DOHH2 (cell line): ENCODE data around the gene TLCD5.

Experiments used
- H3F3A ChIP-seq: fragments of 200-600 bp; sonication (generic), shearing (Covaris generic); 2 replicates; pipeline ENCODE4 v1.6.0; 2016; ENCODE audit warnings: antibody characterized with exemption, mild to moderate bottlenecking; ENCODE audit not compliant: control insufficient read depth, insufficient read depth
- H3K27ac ChIP-seq: fragments of 200-600 bp; sonication (generic); 2 replicates; pipeline ENCODE4 v1.5.1; 2014; ENCODE audit warnings: low read depth, mild to moderate bottlenecking, low read length, moderate library complexity
- H3K27me3 ChIP-seq: fragments of 200-600 bp; sonication (generic); 2 replicates; pipeline ENCODE4 v1.6.1; 2014; ENCODE audit warnings: mild to moderate bottlenecking, low read length, mixed read lengths; ENCODE audit not compliant: control insufficient read depth
- H3K36me3 ChIP-seq: fragments of 200-600 bp; sonication (generic); 2 replicates; pipeline ENCODE4 v1.6.1; 2014; ENCODE audit warnings: mild to moderate bottlenecking, low read length, moderate library complexity, mixed read lengths; ENCODE audit not compliant: control insufficient read depth
- H3K4me1 ChIP-seq: fragments of 200-600 bp; sonication (generic); 2 replicates; pipeline ENCODE4 v1.6.1; 2014; ENCODE audit warnings: mild to moderate bottlenecking, low read length, mixed read lengths; ENCODE audit not compliant: control insufficient read depth
- H3K4me2 ChIP-seq: fragments of 200-600 bp; sonication (generic); 2 replicates; pipeline ENCODE4 v1.6.0; 2014; ENCODE audit warnings: mild to moderate bottlenecking, low read length, moderate library complexity
- H3K4me3 ChIP-seq: fragments of 200-600 bp; sonication (generic); 2 replicates; pipeline ENCODE4 v1.5.1; 2014; ENCODE audit warnings: mild to moderate bottlenecking, low read length, mixed read lengths
- H3K79me2 ChIP-seq: fragments of 200-600 bp; sonication (generic); 2 replicates; pipeline ENCODE4 v1.6.1; 2014; ENCODE audit warnings: mild to moderate bottlenecking, low read length, mixed read lengths; ENCODE audit not compliant: control insufficient read depth
- H3K9me2 ChIP-seq: fragments of 200-600 bp; sonication (generic); replicated peaks from 2 replicates; pipeline ENCODE4 v1.6.1; 2014; ENCODE audit warnings: mild to moderate bottlenecking, low read length, mixed read lengths; ENCODE audit not compliant: control insufficient read depth
- H3K9me3 ChIP-seq: fragments of 200-600 bp; sonication (generic); 2 replicates; pipeline ENCODE4 v1.6.1; 2014; ENCODE audit warnings: antibody characterized with exemption, low read length, mixed read lengths; ENCODE audit not compliant: control insufficient read depth, insufficient read depth
- H4K20me1 ChIP-seq: fragments of 200-600 bp; sonication (generic); 2 replicates; pipeline ENCODE4 v1.6.0; 2014; ENCODE audit warnings: low read depth, mild to moderate bottlenecking, antibody characterized with exemption, low read length, moderate library complexity; ENCODE audit not compliant: control insufficient read depth, insufficient read depth
- EZH2phosphoT487 ChIP-seq: fragments of 200-600 bp; sonication (generic); IDR thresholded peaks from 2 replicates; pipeline ENCODE4 v1.6.1; 2017; ENCODE audit warnings: borderline replicate concordance, mild to moderate bottlenecking, antibody characterized with exemption, low read length, moderate library complexity, mixed read lengths
- TF ChIP-seq, protein P1 (sequence below): fragments of 200-600 bp; sonication (generic); IDR thresholded peaks from one replicate; pipeline ENCODE4 v1.5.1; 2014; ENCODE audit warnings: antibody characterized with exemption, mild to moderate bottlenecking, low read depth, low read length; ENCODE audit not compliant: poor library complexity, severe bottlenecking

TLCD5 gene

DNA sequence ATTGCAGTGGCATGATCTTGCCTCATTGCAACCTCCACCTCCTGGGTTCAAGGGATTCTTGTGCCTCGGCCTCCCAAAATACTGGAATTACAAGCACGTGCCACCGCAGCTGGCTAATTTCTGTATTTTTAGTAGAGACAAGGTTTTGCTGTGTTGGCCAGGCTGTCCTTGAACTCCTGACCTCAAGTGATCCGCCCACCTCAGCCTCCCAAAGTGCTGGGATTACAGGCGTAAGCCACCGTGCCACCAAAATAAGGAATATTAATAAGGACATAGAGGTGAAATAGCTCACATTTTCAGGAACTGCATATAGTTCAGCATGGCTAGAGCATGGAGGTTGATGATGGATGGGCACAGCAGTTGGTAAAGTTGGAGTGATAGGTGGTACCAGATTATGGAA is 32.5 kb downstream of the TLCD5 start:
- no peak overlapping the region for H3K4me3 ChIP-seq
- H3K4me2 ChIP-seq = no peak overlapping the region
- no peaks in the 10 kb centered on the region for H3K9me2 ChIP-seq
- H3F3A ChIP-seq = no peaks in the 10 kb centered on the region
- H3K27me3 ChIP-seq = no peaks in the 10 kb centered on the region
- no peaks in the 10 kb centered on the region for H3K36me3 ChIP-seq
- H3K27ac ChIP-seq = no peak overlapping the region
- H3K79me2 ChIP-seq = peaks cover 25% of the 10 kb centered on the region
- TF ChIP-seq, protein P1, sequence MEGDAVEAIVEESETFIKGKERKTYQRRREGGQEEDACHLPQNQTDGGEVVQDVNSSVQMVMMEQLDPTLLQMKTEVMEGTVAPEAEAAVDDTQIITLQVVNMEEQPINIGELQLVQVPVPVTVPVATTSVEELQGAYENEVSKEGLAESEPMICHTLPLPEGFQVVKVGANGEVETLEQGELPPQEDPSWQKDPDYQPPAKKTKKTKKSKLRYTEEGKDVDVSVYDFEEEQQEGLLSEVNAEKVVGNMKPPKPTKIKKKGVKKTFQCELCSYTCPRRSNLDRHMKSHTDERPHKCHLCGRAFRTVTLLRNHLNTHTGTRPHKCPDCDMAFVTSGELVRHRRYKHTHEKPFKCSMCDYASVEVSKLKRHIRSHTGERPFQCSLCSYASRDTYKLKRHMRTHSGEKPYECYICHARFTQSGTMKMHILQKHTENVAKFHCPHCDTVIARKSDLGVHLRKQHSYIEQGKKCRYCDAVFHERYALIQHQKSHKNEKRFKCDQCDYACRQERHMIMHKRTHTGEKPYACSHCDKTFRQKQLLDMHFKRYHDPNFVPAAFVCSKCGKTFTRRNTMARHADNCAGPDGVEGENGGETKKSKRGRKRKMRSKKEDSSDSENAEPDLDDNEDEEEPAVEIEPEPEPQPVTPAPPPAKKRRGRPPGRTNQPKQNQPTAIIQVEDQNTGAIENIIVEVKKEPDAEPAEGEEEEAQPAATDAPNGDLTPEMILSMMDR = no peak
- no peak for TF ChIP-seq EZH2phosphoT487
- peaks cover 13% of the 10 kb centered on the region for H4K20me1 ChIP-seq
- no peaks in the 10 kb centered on the region for H3K4me1 ChIP-seq
- no peaks in the 10 kb centered on the region for H3K9me3 ChIP-seq

DNA sequence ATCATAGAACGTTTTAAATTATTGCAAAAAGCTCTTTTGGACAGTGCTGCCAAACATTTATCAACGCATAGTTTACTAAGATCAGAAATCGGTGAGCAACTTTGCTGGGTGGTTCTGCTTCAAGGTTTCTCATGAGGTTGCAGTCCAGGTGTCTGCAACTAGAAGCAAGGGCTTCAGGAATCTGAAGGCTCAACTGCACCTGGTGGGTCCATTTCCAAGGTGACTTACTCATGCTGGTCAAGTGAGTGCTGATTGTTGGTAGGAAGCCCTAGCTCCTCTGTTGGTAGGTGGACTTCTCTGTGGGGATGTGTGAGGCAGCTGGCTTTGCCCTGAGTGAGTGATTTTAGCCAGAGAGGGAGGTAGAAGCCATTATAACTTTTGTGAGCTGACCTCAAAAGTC is 33.6 kb downstream of the TLCD5 start:
- Histone ChIP-seq H3K4me3 (no peak overlapping the region), H3K79me2 (peaks cover 15% of the 10 kb centered on the region; the same call in 1 of the 2 replicates), H3K4me2 (no peak overlapping the region), H3K27me3 (no peaks in the 10 kb centered on the region), H3K9me3 (no peaks in the 10 kb centered on the region), H3F3A (no peaks in the 10 kb centered on the region), H4K20me1 (peaks cover 8% of the 10 kb centered on the region), H3K9me2 (no peaks in the 10 kb centered on the region), H3K4me1 (no peaks in the 10 kb centered on the region), H3K27ac (no peak overlapping the region), H3K36me3 (no peaks in the 10 kb centered on the region)
- no peak for TF ChIP-seq EZH2phosphoT487
- TF ChIP-seq, protein P1 = no peak

DNA sequence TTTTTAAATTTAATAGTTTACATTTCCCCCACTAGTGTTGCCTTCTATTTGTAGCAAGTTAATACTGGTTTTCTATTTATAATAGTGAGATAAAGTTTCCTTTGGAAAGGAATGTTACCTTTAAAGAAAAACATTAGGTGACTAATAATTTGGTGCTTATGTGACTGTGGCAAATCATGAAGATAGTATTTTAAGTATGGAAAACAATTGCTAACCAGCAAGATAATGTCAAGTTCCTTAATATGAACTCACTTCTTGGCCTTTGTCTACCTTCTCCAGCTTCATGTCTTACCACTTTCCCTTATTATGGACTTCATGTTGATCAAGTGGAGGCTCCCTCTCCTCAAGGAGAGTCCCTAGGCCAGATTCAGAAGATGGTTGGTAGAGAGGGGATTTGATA is 38.3 kb downstream of the TLCD5 start:
- H3K4me2 ChIP-seq = no peak overlapping the region

More for the DNA sequence above, 38.3 kb downstream of the TLCD5 start:
- no peaks in the 10 kb centered on the region for H4K20me1 ChIP-seq
- H3K4me3 ChIP-seq = no peak overlapping the region
- H3K36me3 ChIP-seq = no peaks in the 10 kb centered on the region
- H3K9me3 ChIP-seq = no peaks in the 10 kb centered on the region
- no peaks in the 10 kb centered on the region for H3K27me3 ChIP-seq
- no peaks in the 10 kb centered on the region for H3K4me1 ChIP-seq
- no peaks in the 10 kb centered on the region for H3F3A ChIP-seq
- TF ChIP-seq, protein P1 = no peak
- TF ChIP-seq EZH2phosphoT487 = no peak
- H3K79me2 ChIP-seq = peaks cover 3% of the 10 kb centered on the region; the same call in 1 of the 2 replicates
- no peak overlapping the region for H3K27ac ChIP-seq
- H3K9me2 ChIP-seq = no peaks in the 10 kb centered on the region
